ENCODE measurements around the gene CELSR1.

GRCh38 chr22:46449116-46449691 lies 88.2 kb downstream of the CELSR1 start:
- TF ChIP-seq, protein P1, sequence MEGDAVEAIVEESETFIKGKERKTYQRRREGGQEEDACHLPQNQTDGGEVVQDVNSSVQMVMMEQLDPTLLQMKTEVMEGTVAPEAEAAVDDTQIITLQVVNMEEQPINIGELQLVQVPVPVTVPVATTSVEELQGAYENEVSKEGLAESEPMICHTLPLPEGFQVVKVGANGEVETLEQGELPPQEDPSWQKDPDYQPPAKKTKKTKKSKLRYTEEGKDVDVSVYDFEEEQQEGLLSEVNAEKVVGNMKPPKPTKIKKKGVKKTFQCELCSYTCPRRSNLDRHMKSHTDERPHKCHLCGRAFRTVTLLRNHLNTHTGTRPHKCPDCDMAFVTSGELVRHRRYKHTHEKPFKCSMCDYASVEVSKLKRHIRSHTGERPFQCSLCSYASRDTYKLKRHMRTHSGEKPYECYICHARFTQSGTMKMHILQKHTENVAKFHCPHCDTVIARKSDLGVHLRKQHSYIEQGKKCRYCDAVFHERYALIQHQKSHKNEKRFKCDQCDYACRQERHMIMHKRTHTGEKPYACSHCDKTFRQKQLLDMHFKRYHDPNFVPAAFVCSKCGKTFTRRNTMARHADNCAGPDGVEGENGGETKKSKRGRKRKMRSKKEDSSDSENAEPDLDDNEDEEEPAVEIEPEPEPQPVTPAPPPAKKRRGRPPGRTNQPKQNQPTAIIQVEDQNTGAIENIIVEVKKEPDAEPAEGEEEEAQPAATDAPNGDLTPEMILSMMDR (IDR thresholded peaks at IDR 0.05), result no peak
- TF ChIP-seq POLR2AphosphoS5 (IDR thresholded peaks at IDR 0.05; ENCODE audit: low read depth, low read length) (no peak), SIN3A (IDR thresholded peaks at IDR 0.05; ENCODE audit: borderline replicate concordance, insufficient read depth, low read depth, low read length) (no peak)
- TF ChIP-seq, protein P2, sequence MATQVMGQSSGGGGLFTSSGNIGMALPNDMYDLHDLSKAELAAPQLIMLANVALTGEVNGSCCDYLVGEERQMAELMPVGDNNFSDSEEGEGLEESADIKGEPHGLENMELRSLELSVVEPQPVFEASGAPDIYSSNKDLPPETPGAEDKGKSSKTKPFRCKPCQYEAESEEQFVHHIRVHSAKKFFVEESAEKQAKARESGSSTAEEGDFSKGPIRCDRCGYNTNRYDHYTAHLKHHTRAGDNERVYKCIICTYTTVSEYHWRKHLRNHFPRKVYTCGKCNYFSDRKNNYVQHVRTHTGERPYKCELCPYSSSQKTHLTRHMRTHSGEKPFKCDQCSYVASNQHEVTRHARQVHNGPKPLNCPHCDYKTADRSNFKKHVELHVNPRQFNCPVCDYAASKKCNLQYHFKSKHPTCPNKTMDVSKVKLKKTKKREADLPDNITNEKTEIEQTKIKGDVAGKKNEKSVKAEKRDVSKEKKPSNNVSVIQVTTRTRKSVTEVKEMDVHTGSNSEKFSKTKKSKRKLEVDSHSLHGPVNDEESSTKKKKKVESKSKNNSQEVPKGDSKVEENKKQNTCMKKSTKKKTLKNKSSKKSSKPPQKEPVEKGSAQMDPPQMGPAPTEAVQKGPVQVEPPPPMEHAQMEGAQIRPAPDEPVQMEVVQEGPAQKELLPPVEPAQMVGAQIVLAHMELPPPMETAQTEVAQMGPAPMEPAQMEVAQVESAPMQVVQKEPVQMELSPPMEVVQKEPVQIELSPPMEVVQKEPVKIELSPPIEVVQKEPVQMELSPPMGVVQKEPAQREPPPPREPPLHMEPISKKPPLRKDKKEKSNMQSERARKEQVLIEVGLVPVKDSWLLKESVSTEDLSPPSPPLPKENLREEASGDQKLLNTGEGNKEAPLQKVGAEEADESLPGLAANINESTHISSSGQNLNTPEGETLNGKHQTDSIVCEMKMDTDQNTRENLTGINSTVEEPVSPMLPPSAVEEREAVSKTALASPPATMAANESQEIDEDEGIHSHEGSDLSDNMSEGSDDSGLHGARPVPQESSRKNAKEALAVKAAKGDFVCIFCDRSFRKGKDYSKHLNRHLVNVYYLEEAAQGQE (IDR thresholded peaks at IDR 0.05; ENCODE audit: insufficient read depth in 1 of 2, low read depth in 2 of 2, low read length in 1 of 2), result no peak
